Neural crest cell (in vitro differentiated cells): ENCODE measurements around the gene ZFAND3. TPM values are rescaled to one million over a fixed set of nuclear protein-coding genes. Genes with fewer than 3 reads are reported as not detected.

Source experiments
- DNase-seq: peaks from one replicate; pipeline ENCODE4 v3.0.0; 2021; ENCODE audit warnings: low read depth, mixed read lengths, low spot score
- H3K27ac Mint-ChIP-seq: one replicate; pipeline ENCODE4 v1.8.0; 2021; ENCODE audit warnings: mild to moderate bottlenecking, mixed read lengths; ENCODE audit not compliant: unreplicated experiment
- H3K27me3 Mint-ChIP-seq: 2 replicates; pipeline ENCODE4 v1.8.0; 2021; ENCODE audit warnings: low read depth, mild to moderate bottlenecking, mixed read lengths
- H3K36me3 Mint-ChIP-seq: 2 replicates; pipeline ENCODE4 v1.8.0; 2021; ENCODE audit warnings: low read depth, mild to moderate bottlenecking, mixed read lengths
- H3K4me1 Mint-ChIP-seq: 2 replicates; pipeline ENCODE4 v1.8.0; 2021; ENCODE audit warnings: mixed read lengths
- H3K4me3 Mint-ChIP-seq: one replicate; pipeline ENCODE4 v1.8.0; 2021; ENCODE audit warnings: mild to moderate bottlenecking, mixed read lengths
- H3K9me3 Mint-ChIP-seq: 2 replicates; pipeline ENCODE4 v1.8.0; 2021; ENCODE audit warnings: mixed read lengths
- total RNA-seq: library from RNA; stranded (reverse); gene quantifications from 2 replicates; pipeline ENCODE4 v1.2.1, GENCODE V29; 2021
- TF ChIP-seq, protein P1 (sequence below): fragments of 200-600 bp; sonication (generic); conservative IDR thresholded peaks from 2 replicates; pipeline ENCODE4 v1.5.0; 2021; ENCODE audit warnings: antibody characterized with exemption, mild to moderate bottlenecking

The ZFAND3 gene
- total RNA-seq, 1 donor from 2014 or later: 65.9 TPM

DNA sequence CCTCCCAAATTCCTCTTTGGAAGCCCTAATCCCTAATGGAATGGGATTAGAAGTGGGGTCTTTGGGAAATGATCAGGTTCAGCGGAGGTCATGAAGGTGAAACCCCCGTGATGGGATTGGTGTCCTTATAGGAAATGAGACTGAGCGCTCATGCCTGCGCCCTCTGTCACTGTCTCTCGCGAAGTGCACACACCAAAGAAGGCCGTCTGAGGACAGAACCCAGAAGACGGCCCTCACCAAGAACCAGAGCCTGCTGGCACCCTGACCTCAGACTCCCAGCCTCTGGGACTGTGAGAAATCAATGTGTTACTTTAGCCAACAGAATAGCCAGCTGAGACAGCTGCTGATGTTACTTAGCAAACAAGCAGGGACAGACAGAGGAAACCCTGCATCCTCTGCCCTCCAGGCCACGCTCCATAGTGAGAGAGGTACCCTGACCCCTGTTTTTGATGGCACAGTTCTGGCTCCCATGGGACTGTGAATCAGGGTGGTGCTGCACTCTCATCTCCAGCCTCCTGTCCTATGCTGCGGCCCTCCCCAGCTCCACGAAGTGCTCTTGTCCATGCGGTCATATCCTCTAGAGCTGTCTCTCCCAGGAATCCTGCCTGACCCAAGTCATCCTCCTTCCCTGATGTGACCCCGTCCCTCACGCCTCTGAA, 369.3 kb downstream of the ZFAND3 start:
- peaks cover 55% of the 10 kb centered on the region for H3K4me1 Mint-ChIP-seq
- DNase-seq: no peak

DNA sequence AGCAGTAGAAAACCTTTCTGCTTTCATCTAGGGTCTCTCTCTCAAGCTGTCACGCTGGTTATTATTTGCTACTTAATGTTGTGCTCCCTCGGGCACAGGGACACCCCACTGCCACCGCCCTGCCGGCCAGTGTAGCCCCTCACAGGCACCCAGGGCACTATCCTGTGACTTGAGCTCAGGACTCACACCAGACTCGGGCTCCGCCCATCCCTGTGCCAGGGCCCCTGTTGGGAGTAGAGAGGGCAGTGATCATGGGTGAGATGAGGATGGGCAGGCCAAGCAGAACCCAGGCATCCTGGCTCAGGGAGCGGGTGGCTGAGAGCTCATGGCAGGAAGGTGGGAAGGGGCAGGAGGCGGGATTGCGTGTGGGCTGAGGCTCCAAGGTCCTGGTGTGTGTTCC, 371.9 kb downstream of the ZFAND3 start:
- TF ChIP-seq, protein P1, sequence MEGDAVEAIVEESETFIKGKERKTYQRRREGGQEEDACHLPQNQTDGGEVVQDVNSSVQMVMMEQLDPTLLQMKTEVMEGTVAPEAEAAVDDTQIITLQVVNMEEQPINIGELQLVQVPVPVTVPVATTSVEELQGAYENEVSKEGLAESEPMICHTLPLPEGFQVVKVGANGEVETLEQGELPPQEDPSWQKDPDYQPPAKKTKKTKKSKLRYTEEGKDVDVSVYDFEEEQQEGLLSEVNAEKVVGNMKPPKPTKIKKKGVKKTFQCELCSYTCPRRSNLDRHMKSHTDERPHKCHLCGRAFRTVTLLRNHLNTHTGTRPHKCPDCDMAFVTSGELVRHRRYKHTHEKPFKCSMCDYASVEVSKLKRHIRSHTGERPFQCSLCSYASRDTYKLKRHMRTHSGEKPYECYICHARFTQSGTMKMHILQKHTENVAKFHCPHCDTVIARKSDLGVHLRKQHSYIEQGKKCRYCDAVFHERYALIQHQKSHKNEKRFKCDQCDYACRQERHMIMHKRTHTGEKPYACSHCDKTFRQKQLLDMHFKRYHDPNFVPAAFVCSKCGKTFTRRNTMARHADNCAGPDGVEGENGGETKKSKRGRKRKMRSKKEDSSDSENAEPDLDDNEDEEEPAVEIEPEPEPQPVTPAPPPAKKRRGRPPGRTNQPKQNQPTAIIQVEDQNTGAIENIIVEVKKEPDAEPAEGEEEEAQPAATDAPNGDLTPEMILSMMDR: no peak
- no peaks in the 10 kb centered on the region for H3K36me3 Mint-ChIP-seq
- no peak overlapping the region for H3K27ac Mint-ChIP-seq
- H3K27me3 Mint-ChIP-seq: no peaks in the 10 kb centered on the region
- no peak for DNase-seq
- no peaks in the 10 kb centered on the region for H3K9me3 Mint-ChIP-seq
- peaks cover 42% of the 10 kb centered on the region for H3K4me1 Mint-ChIP-seq
- no peak overlapping the region for H3K4me3 Mint-ChIP-seq

More for the DNA sequence above, 369.3 kb downstream of the ZFAND3 start:
- H3K36me3 Mint-ChIP-seq: no peaks in the 10 kb centered on the region
- no peak overlapping the region for H3K27ac Mint-ChIP-seq
- H3K9me3 Mint-ChIP-seq: no peaks in the 10 kb centered on the region
- H3K4me3 Mint-ChIP-seq: no peak overlapping the region
- H3K27me3 Mint-ChIP-seq: no peaks in the 10 kb centered on the region
- TF ChIP-seq, protein P1: no peak

DNA sequence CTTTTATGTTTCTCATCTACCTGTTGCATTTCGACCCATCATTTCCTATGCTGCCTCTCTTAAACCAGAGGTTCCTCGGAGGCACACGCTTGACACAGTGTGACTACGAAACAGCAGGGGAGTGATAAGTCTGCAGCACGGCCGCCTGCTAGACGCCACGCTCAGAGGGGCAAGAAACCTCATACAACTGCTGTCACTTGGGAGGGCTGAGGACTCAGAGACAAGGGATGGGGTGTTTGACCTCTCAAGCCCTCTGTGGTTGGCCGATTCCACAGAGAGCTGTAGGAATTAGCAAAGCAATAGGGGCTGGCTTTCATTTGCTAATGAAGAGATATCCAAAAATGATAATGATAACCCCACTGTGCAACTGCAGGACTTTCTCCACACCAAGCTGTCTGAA, 372.5 kb downstream of the ZFAND3 start:
- TF ChIP-seq, protein P1: no peak
- H3K9me3 Mint-ChIP-seq: no peaks in the 10 kb centered on the region
- DNase-seq: no peak
- peaks cover 40% of the 10 kb centered on the region for H3K4me1 Mint-ChIP-seq
- H3K36me3 Mint-ChIP-seq: no peaks in the 10 kb centered on the region
- H3K4me3 Mint-ChIP-seq: no peak overlapping the region
- no peaks in the 10 kb centered on the region for H3K27me3 Mint-ChIP-seq
- H3K27ac Mint-ChIP-seq: peak overlapping the region; percentile 76

GRCh38 chr6:38192487-38192886, 373.0 kb downstream of the ZFAND3 start:
- peaks cover 35% of the 10 kb centered on the region for H3K4me1 Mint-ChIP-seq
- H3K9me3 Mint-ChIP-seq: no peaks in the 10 kb centered on the region
- no peaks in the 10 kb centered on the region for H3K27me3 Mint-ChIP-seq
- no peak overlapping the region for H3K27ac Mint-ChIP-seq
- no peak overlapping the region for H3K4me3 Mint-ChIP-seq
- H3K36me3 Mint-ChIP-seq: no peaks in the 10 kb centered on the region
- TF ChIP-seq, protein P1: no peak
- no peak for DNase-seq

DNA sequence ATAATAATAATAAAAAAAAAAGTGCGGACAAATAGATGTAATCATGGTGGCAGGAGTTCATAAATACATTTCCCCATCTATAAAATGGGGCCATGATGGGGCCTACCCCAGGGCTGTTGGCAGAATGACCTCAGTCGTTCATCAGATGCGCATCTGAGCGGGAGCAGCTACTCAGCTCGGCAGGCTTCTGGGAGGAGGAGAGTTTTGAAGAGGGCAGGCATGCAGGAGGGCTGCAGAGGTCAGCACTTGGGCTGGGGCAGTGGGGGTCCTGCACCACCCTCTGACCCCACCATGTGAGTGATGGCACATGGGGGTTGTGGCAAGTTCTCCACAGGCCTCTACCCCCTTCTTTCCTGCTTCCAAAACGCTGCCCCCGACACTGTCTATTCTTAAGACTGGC, 373.5 kb downstream of the ZFAND3 start:
- H3K36me3 Mint-ChIP-seq: no peaks in the 10 kb centered on the region
- TF ChIP-seq, protein P1: no peak
- no peak overlapping the region for H3K27ac Mint-ChIP-seq
- peaks cover 32% of the 10 kb centered on the region for H3K4me1 Mint-ChIP-seq
- H3K27me3 Mint-ChIP-seq: no peaks in the 10 kb centered on the region
- DNase-seq: no peak
- no peaks in the 10 kb centered on the region for H3K9me3 Mint-ChIP-seq
- no peak overlapping the region for H3K4me3 Mint-ChIP-seq
